COLO668 (cell line): ENCODE data around the gene VWC2L.

Experiments used
- DNase-seq: peaks from one replicate; lab custom pipeline; 2025; ENCODE audit not compliant: unreplicated experiment; lab: John Stamatoyannopoulos, UW

VWC2L gene

GRCh38 chr2:214579035-214579434, 168.2 kb downstream of the VWC2L start:
- no peak for DNase-seq

DNA sequence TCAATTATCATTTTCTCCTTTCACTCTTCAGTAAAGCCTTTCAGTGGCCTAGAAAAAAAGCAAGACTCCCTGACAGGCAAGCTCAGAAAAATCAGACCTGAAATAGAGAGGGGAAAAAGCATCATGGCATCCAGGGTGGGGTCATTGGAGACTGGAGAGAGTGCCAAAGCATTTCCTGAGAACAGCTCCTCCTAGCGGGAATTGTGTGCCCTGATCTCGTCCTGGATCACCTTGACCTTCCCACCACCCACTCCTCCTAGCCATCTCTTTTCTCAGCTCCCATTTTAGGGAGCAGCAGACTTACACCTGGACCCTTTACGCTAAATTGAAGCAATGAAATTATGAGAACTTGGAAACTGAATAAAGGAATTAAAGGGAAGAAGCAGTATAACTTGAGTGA, 176.6 kb downstream of the VWC2L start:
- no peak for DNase-seq

DNA sequence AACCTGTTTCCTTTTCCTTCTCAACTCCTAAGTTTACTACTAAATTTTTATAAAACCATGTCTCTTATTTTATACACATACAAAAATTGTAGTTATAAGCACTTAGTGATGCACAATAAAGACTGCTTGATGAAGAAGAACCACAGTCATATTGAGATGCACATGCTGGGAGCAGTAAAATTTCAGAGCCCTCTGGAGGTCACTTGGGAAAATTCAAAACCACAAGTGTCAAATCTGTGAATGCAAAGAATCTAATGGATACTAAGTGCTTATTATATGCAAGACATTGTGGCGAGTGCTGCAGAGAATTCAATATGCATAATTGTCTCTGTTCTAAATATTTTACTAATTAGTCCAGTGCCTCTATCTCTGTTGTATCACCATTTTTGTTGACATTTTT, 180.5 kb downstream of the VWC2L start:
- DNase-seq: no peak

DNA sequence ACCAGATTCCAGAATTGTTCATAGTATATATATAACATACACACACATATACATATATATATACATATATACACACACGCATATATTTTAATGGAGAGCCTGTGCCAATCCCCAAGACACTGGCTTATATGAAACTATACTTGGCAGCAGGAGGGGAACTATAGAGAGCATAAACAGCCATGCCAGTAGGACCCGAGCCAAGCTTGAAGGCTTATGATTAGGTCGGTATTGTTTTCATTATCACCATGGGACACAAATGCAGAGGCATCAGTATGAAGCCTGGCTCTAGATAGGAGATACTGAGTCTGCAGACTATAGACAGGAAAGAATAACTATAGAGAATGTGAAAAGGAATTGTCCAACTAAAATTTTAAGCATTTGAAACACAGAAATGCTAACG, 181.2 kb downstream of the VWC2L start:
- DNase-seq: no peak

- no peak for DNase-seq
These were observed 182.9 kb downstream of the VWC2L start for GRCh38 chr2:214593727-214594126.

DNA sequence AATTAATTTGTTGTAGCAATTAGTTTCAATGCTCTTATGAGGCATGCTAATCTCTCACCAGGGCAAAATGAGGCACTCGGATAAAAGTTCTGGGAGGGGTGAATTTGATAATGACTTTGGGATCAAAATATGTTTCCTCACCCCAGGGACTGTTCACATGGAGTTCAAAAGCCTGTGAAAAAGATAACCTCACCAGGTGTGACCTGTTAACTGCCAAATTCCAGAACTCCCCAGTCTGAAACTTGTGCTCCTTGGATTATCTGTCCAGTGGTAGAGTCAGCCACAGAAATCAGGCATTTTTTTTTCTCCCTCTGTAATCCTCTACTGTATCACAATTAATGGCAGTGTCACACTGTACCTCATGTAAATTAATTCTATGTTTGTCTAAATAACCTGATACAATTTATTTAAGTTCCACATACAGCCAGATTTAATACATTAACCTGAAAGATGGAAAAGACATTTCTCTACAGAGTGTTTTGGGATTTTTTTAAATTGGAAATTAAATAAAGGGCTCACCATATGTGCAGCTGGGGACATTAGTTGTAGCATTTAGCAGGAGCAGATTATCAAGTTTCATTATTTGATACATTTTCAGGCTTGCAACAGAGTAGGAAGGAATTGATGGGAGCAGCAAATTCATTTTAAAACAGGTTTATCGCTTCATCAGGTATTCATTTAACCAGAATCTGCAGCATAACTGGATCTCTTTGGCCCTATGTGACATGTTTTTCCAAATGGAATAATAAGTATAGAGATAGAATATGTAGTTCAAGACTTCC, 191.2 kb downstream of the VWC2L start:
- no peak for DNase-seq

DNA sequence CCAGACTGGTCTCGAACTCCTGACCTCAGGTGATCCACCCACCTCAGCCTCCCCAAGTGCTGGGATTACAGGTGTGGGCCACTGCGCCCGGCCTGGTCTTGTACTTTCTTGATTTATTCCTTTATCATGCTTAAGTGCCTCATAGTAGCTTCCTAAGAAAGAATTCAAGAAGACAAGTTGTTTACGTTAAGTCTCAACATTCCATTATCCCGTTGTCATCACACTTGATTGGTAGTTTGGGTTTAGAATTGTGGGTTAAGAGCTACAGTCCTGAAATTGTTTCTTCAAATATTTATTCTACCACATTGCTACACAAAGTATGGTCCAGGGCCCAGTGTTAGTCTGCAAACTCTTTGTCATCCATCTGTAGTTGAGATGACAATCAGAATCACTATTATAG, 194.0 kb downstream of the VWC2L start:
- DNase-seq: no peak

DNA sequence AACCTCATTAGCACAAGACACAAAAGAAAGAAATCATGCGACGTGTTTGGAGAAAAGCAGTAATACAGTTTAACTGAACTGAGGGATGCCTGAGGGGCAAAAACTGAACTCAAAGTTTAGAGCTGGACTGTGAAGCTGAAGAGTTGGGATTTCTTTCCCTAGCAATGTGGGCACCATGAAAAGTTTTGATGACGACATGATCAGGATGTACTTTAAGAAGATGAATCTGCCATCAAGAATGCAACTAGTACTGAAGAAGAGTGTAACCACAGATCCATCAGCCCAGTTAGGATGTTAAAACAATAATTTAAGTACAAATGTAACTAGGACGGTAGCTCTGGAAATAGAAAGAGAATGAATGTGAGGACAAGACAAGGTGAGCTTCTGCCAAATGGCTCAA, 196.2 kb downstream of the VWC2L start:
- DNase-seq: no peak

GRCh38 chr2:214611015-214611414, 200.2 kb downstream of the VWC2L start:
- no peak for DNase-seq

DNA sequence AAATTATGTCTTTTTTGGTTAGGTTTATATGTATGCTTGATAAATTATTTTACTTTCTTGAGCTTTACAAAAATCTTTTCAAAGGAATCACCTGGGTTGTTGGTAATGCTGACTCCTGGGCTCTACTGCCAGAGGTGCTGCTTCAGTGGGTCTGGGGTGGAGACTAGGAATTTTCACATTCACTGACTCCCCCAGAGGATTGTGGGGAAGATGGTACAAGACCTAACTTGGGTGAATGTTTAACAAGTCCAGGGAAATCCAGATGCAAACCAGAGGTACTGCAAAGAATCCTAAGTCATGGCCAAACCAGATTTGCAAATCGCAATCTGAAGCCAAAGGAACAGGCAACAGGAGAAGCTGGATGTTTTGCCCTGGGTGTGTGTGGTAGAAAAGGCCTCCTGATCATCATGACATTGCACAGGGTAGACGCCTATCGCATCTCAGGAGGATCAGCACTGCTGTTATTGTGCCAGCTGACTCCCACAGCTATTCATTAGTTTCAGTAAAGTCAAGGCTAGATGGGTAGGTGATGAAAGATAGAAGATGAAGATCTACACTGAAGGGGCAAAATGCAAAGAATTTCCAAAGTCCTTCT, 213.4 kb downstream of the VWC2L start:
- DNase-seq: no peak

- no peak for DNase-seq
These were observed 217.2 kb downstream of the VWC2L start for GRCh38 chr2:214628091-214628490.
